Nucleus accumbens (tissue), 56 donors: ENCODE measurements around the gene ZNF691.
"Not testable (repeated sequence)": the region's sequence is repeated elsewhere in the genome, so short reads cannot be mapped to it uniquely, and the experiment has no call there.

Source experiments
- DNase-seq, 56 donors: peaks; one replicate each; lab custom pipeline; 2025; lab: John Stamatoyannopoulos, UW

The ZNF691 gene, protein sequence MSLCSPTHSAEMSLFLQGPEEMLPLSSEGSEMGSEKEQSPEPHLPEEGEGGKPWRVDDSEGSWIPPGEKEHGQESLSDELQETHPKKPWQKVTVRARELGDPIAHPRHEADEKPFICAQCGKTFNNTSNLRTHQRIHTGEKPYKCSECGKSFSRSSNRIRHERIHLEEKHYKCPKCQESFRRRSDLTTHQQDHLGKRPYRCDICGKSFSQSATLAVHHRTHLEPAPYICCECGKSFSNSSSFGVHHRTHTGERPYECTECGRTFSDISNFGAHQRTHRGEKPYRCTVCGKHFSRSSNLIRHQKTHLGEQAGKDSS

DNA sequence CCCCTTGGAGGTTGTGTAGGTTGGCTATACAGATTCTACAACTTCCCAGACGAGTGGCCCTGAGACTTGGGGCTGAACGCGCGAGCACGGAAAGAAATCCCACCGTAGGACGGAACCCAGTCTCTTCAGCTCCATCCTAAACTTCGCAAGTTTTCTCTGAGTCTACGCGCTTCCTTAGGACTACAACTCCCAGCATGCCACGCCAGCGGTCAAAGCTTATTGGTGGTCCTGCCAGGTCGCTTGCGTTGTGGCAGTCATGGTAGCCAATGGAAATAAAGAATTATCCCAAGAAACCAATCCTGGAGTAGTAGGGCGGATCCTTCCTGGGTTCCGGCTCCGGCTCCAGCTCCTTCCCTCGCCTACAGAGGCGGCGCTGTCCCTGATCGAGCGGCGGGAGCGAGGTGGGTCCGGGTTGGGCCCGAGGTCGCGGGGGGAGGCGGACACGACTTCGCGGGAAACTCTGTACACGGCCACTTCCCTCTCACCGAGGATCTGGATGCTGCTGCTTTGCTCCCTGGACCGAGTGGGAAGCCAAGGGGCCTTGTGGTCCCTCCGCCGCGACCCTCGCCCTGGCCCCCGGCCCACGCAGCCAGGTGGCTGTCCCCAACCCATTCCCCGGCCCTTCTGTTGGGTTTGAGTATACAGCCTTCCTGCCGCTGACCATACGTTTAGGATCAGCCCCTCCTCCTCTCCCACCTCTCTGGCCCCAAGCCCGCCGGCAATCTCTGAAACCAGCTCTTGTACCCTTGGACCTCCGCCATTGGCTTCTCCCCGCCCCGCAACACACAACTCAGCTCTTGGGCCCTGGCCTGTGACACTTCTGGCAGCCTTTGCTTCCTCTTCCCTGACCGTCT, at the start of gene ZNF691:
TSS of gene ZNF691 (plus strand) at position 357 of the 854 bp plus-strand sequence. CDS start 3,046 bp downstream, outside the sequence.
- DNase-seq = peak; percentile 41 to 97 (median 91)

- no peak for DNase-seq
Measured at GRCh38 chr1:42797414-42797813, 49.0 kb upstream of the ZNF691 start.

DNA sequence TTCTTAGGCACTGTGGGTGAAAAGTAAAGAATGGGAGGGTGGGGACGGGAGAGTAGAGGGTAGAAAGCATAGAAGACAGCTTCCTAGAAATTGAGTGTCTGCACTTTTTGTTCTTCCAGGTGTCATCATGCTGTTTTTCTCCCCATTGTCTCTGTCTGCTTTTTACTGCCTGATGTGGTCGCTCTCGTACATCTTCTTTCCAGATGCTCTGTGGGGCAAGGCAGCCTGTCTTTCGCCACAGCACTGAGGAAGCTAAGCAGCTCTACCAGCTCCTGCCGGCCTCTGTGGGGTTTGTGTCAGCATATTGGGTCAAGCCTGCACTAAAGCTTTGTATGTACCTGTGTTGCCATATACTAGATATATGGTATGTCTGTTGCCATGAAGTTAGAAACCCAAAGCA, 48.4 kb upstream of the ZNF691 start:
- no peak for DNase-seq

- no peak for DNase-seq
Measured at GRCh38 chr1:42801832-42802473, 44.5 kb upstream of the ZNF691 start.

DNA sequence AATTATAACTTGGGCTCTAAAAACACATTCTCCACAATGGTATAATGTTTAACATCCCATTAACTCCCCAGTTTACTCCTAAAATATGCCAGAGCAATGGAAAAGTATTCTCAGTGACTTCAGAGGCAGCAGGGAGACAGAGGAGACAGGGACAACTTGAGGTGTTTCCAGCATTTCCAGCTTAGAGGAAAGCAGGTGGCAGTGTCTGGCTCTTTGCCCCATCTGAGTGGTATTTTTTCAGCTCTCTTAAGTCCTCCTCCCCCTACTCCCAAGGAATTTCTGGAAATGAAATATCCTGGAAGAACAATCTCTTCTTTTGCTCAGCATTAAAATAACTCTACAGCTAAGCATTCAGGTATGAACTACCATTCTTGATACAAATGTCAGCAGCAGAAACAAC, 40.2 kb upstream of the ZNF691 start:
- DNase-seq = no peak

- DNase-seq = no peak
Measured at GRCh38 chr1:42806593-42806992, 39.8 kb upstream of the ZNF691 start.

DNA sequence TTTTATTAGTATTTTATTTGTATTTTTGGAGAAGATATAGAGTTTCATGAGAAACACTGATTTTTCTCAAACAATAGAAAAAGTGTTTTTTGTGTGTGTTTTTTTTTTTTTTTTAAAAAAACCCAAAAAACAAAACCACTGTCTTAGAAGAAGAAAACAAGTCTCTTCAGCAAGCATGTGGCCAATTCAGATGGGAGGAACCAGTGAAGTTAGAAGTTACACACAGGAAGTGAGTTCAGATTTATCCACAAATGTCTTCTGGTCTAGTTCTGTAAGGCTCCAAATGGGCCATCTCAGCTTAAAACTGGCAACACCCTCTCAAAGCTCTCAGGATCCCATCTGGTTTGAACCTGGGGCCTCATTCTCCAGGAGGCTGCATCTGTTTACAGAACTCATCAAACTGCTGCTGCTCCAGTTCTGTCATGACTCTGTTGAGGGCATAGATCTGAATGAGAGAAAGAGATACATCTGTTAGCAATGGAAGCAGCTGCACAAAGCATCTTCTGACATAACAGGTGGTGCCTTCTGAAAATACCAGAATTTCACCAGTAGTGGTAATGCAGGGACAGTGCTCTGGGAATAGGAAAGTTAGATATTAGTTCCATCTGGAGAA, 39.3 kb upstream of the ZNF691 start:
- no peak for DNase-seq

DNA sequence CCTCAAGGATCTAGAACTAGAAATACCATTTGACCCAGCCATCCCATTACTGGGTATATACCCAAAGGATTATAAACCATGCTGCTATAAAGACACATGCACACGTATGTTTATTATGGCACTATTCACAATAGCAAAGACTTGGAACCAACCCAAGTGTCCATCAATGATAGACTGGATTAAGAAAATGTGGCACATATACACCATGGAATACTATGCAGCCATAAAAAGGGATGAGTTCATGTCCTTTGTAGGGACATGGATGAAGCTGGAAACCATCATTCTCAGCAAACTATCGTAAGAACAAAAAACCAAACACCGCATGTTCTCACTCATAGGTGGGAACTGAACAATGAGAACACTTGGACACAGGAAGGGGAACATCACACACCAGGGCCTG, 31.6 kb upstream of the ZNF691 start:
- DNase-seq = not testable (repeated sequence)

GRCh38 chr1:42815941-42816584, 30.4 kb upstream of the ZNF691 start:
- DNase-seq = peak in 3 of 56 donors; percentile 3 to 15 (median 7)

GRCh38 chr1:42816585-42817439, 29.6 kb upstream of the ZNF691 start, which contains the start of the genes ERMAP and SVBP:
Gene ERMAP, plus strand, starts transcription at chr1:42817122. Its CDS starts 13,327 bp downstream, at chr1:42830449.
Gene SVBP, minus strand, starts transcription at chr1:42817397. Its CDS starts 853 bp downstream, at chr1:42816544.
- peak in 54 of 56 donors; percentile 66 to 96 (median 90) for DNase-seq

- DNase-seq = no peak
Measured at GRCh38 chr1:42817440-42817767, 29.0 kb upstream of the ZNF691 start.

GRCh38 chr1:42817976-42818375, 28.4 kb upstream of the ZNF691 start:
- no peak for DNase-seq

DNA sequence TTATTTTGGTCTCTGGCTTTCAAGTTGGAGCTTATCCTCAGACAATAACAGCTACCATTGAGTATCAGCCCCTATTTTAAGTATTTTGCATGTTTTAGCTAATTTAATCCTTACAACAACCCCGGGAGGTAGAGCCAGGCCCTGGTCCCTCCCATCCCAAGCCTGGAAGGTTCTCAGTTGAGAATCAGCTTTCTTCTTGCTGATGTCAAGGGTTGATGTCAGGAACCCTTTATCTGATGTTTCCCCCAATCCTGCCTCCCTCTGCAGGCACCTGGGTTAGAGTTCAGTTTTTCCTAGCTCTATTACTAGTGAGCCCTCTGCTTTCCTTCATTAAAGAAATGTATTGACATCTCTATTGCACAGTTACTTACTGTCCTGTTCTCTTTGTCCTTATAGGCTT, 25.6 kb upstream of the ZNF691 start:
- DNase-seq = no peak

- no peak for DNase-seq
Measured at GRCh38 chr1:42821690-42822089, 24.7 kb upstream of the ZNF691 start.

GRCh38 chr1:42822800-42823392, 23.5 kb upstream of the ZNF691 start:
- no peak for DNase-seq

GRCh38 chr1:42824481-42825035, 21.9 kb upstream of the ZNF691 start:
- no peak for DNase-seq

DNA sequence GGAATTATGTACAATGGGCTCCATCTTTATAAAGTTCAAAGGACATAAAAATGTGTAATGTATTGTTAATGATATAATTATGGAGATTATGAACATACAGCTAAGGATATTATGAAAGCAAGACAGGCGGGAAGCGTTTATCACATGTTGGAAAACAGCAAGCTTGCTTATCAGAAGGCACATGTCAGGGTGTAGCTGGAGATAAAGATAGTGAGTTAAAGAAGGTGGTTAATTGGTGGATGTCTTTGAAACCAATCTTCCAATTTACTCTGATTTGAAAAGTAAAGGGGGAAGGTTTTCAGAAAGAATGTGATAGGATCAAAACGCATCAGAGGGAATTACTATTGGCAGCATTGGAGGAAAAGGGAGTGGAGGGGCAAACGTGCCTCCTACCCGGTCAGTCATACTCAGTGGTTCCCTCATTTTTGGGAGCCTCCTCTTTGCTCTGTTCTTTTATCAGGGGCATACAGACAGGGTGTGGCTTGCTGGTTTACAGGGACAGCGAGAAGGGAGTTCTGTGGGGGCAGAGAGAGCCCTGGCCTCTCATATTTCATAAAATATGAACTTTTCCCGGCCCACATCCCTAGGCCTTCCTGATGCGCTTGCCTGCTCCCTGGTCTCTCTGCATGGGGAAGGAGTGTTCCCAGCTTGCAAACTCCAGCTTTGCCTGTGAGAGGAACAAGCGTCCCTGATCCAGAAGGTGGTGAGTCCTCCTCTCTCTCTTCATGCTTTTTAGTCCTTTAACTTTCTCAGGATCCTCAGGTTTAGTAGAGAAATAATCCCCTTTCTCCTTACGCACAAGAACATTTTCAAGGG, 21.2 kb upstream of the ZNF691 start:
- no peak for DNase-seq

- no peak for DNase-seq
Measured at GRCh38 chr1:42830631-42831030, 15.8 kb upstream of the ZNF691 start.
